ENCODE results near the gene CHI3L1.

The CHI3L1 gene

GRCh38 chr1:203149188-203149840, 37.2 kb downstream of the CHI3L1 start:
- no peak for DNase-seq

- no peak for DNase-seq
These were observed 37.9 kb downstream of the CHI3L1 start for GRCh38 chr1:203148579-203148978.

- DNase-seq = no peak
These were observed 38.4 kb downstream of the CHI3L1 start for GRCh38 chr1:203148127-203148526.

- DNase-seq = no peak
These were observed 39.1 kb downstream of the CHI3L1 start for GRCh38 chr1:203147376-203147775.

GRCh38 chr1:203146537-203146936, 40.0 kb downstream of the CHI3L1 start:
- DNase-seq = no peak

GRCh38 chr1:203146042-203146369, 40.5 kb downstream of the CHI3L1 start:
- no peak for DNase-seq

GRCh38 chr1:203145321-203146041, 41.0 kb downstream of the CHI3L1 start:
- no peak for DNase-seq

GRCh38 chr1:203144661-203145060, 41.8 kb downstream of the CHI3L1 start:
- no peak for DNase-seq

GRCh38 chr1:203143641-203144040, 42.9 kb downstream of the CHI3L1 start:
- no peak for DNase-seq

GRCh38 chr1:203142684-203143408, 43.7 kb downstream of the CHI3L1 start:
- DNase-seq = no peak

- DNase-seq = no peak
These were observed 44.4 kb downstream of the CHI3L1 start for GRCh38 chr1:203142124-203142523.

- peak; percentile 70 for DNase-seq
These were observed 45.6 kb downstream of the CHI3L1 start for GRCh38 chr1:203140743-203141520.

- no peak for DNase-seq
These were observed 46.5 kb downstream of the CHI3L1 start for GRCh38 chr1:203139976-203140475.

- DNase-seq = no peak
These were observed 48.4 kb downstream of the CHI3L1 start for GRCh38 chr1:203138066-203138465.

GRCh38 chr1:203137324-203137723, 49.2 kb downstream of the CHI3L1 start:
- no peak for DNase-seq

- DNase-seq = no peak
These were observed 50.0 kb downstream of the CHI3L1 start for GRCh38 chr1:203136409-203137042.

- DNase-seq = peak; percentile 39
These were observed 50.7 kb downstream of the CHI3L1 start for GRCh38 chr1:203135636-203136305.

GRCh38 chr1:203133970-203134725, 52.4 kb downstream of the CHI3L1 start:
- DNase-seq = peak; percentile 74

GRCh38 chr1:203131548-203132200, 54.8 kb downstream of the CHI3L1 start:
- no peak for DNase-seq

GRCh38 chr1:203130358-203130985, 56.0 kb downstream of the CHI3L1 start:
- no peak for DNase-seq

All from inflammatory macrophage treated with lipopolysaccharide for 4 hours (primary cell).